Activated naive CD8-positive, alpha-beta T cell treated with anti-CD3 and anti-CD28 coated beads, Interleukin-2, amount 50 U/mL, for 16 hours (primary cell): ENCODE measurements around the gene PRKCSH.
"Not testable (repeated sequence)": the region's sequence is repeated elsewhere in the genome, so short reads cannot be mapped to it uniquely, and the experiment has no call there.

Experiments used
- DNase-seq: peaks from one replicate; pipeline ENCODE4 v3.0.0-alpha.2; 2020; ENCODE audit warnings: low read depth, low spot score

Gene PRKCSH

GRCh38 chr19:11435057-11435832 lies at the start of gene PRKCSH, which contains the start of gene ODAD3:
PRKCSH (plus strand) TSS chr19:11435635; CDS start chr19:11436118, 483 bp downstream.
ODAD3 (minus strand) TSS chr19:11435121; CDS start chr19:11435016, 105 bp downstream.
- DNase-seq = peak; percentile 99

- DNase-seq = no peak
Measured at GRCh38 chr19:11387162-11388034, 48.0 kb upstream of the PRKCSH start.

GRCh38 chr19:11390359-11390758 lies 45.1 kb upstream of the PRKCSH start:
- DNase-seq = no peak

GRCh38 chr19:11390933-11391680 lies 44.3 kb upstream of the PRKCSH start:
- no peak for DNase-seq

- no peak for DNase-seq
Measured at GRCh38 chr19:11397089-11397610, 38.3 kb upstream of the PRKCSH start.

- DNase-seq = no peak
Measured at GRCh38 chr19:11399667-11400066, 35.8 kb upstream of the PRKCSH start.

- no peak for DNase-seq
Measured at GRCh38 chr19:11400798-11401197, 34.6 kb upstream of the PRKCSH start.

- no peak for DNase-seq
Measured at GRCh38 chr19:11401808-11402543, 33.5 kb upstream of the PRKCSH start.

- DNase-seq = no peak
Measured at GRCh38 chr19:11404588-11405222, 30.7 kb upstream of the PRKCSH start.

GRCh38 chr19:11405846-11406643 lies 29.4 kb upstream of the PRKCSH start:
- peak; percentile 14 for DNase-seq

GRCh38 chr19:11406703-11407236 lies 28.7 kb upstream of the PRKCSH start:
- DNase-seq = not testable (repeated sequence)

GRCh38 chr19:11408591-11408990 lies 26.8 kb upstream of the PRKCSH start:
- no peak for DNase-seq

- no peak for DNase-seq
Measured at GRCh38 chr19:11410682-11411081, 24.8 kb upstream of the PRKCSH start.

- DNase-seq = no peak
Measured at GRCh38 chr19:11414544-11414943, 20.9 kb upstream of the PRKCSH start.

- DNase-seq = no peak
Measured at GRCh38 chr19:11416346-11417052, 18.9 kb upstream of the PRKCSH start.

GRCh38 chr19:11418094-11418548 lies 17.3 kb upstream of the PRKCSH start:
- no peak for DNase-seq

- no peak for DNase-seq
Measured at GRCh38 chr19:11418549-11419506, 16.6 kb upstream of the PRKCSH start, which contains the start of gene RGL3. RGL3 (minus strand) TSS chr19:11419314; CDS start chr19:11419278, 36 bp downstream.
